Stimulated activated CD8-positive, alpha-beta memory T cell treated with anti-CD3 and anti-CD28 coated beads, Interleukin-12 subunit alpha, Interleukin-12 subunit beta, amount 100 ng/mL, for 4 hours (primary cell): ENCODE data around the gene MAT2A.

ENCODE experiments used
- DNase-seq: peaks from one replicate; pipeline ENCODE4 v3.0.0-alpha.2; 2020; ENCODE audit warnings: low read depth

The MAT2A gene

DNA sequence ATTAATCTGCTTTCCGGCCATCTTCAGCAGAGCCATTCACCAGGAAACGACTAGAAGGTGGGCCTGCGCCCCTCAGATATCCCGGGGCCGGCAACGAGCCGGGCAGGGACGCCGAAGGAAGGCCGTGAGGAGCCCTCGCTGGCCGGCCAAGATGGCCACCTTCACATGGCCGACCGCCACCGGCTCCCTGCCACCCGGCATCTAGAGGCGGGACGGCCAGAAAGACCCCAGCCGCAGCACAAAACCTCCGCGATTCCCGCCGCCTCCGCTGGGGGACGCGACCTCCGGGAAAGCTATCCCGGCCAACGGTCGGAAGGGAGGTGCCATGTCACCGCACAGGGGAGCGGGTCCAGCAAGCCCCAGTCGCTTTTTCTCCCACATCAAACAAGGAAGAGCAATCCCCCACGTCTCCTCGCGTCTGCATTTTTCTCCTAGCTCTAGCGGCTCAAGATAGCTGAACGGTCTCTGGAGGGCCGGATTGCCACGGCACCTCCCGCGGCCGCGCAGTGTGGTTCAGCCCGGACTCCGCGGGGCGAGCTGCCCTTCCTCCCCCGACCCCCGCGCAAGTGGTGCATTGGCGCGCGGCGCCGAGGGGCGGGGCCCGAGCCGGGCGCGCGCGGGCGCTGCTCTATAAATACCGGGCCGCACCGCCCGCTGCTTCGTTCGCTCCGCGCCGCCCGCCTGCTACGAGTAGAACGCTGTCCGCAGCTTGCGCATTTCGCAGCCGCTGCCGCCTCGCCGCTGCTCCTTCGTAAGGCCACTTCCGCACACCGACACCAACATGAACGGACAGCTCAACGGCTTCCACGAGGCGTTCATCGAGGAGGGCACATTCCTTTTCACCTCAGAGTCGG is at the start of gene MAT2A:
MAT2A (plus strand) TSS at position 662 of the 854 bp plus-strand sequence; CDS start at position 782, 120 bp downstream.
- peak; percentile 87 for DNase-seq

- no peak for DNase-seq
These were observed 47.9 kb upstream of the MAT2A start for GRCh38 chr2:85490861-85491755.

GRCh38 chr2:85496436-85496835 is 42.5 kb upstream of the MAT2A start:
- DNase-seq, result no peak

DNA sequence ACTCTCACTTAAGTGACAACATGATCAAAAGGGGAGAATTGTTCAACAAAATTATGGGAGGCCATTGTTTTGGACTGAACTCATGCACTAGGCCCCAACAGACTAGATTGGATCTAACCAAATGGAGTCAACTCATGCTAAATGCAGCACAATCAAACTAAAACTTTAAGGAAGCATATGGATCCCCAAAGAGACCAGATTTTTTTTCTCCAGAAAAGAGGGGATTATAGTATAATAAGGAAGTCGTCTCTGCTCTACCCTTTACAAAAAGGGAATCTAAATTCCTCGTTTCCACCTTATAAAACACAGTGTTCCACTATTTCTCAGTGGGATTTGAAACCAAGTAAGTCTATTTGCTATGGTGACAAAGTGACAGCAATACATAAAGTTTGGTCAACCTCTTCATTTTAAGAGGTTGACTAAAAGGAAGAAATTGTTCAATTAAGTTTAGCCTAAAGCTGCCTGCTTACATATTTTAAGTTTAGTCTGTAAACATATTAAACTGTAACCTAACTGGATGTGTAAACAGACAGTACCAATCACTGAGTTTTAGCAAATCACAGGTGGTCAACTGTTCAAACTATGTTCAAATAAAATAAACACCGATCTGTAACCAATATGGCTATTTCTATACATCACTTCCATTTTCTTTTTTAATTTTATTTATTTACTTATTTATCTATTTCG is 40.9 kb upstream of the MAT2A start:
- DNase-seq, result no peak

- no peak for DNase-seq
These were observed 37.7 kb upstream of the MAT2A start for GRCh38 chr2:85501248-85501647.

- no peak for DNase-seq
These were observed 36.2 kb upstream of the MAT2A start for GRCh38 chr2:85502720-85503119.

DNA sequence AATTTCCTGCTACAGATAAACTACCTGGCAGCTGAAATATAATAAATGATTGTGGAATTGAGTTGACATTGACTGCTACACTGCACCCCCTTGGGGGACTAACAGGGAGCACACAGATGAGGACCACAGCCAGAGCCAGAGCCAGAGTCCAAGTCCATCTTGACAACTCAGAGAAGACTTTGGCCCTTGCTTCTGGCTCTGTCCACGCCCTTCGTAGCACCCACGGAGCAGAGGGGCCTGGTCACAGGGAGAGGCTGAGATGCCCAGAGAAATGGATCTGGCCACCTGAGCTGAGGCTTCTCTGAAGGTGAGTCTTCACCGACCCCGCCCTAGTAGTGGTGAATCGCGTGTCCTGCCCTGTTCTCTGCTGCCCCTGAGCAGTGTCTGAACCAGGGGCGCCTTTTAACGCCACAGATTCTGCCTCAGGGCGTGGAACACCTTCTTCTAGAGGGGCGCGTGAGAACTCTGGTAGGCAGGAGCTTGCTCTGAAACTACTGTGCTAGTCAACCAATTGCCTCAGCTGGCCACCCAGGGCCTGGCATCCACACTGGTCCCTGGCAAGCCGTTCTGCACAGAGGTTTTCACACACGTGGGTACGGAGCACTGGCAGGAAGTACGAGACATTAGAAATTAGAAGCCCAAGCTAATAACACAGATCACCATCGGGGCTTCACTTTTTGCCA is 35.7 kb upstream of the MAT2A start:
- DNase-seq, result no peak

- DNase-seq, result no peak
These were observed 34.9 kb upstream of the MAT2A start for GRCh38 chr2:85503851-85504777.

DNA sequence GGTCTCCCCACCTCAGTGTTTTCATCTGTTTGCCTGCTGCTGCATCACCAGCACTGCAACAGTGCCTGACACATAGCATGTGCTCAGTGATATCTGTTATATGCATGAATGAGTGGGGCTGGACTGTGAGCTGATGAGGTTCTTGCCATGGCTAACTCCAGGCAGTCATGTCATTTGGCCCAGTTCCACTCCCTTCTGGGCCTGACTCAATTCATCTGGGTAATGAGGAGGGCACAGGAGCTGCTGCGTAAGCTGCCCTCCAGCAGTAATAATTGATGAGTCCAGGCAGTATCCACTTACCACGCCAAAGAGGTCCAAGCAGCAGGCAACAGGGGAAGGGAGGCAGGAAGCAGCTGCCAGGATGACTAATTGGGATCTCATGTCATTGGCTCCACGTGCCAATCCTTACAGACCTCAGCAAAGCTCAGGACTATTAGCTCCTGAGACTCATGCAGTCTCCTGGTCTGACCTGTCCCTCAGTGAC is 34.1 kb upstream of the MAT2A start:
- DNase-seq, result no peak

- DNase-seq, result no peak
These were observed 33.3 kb upstream of the MAT2A start for GRCh38 chr2:85505551-85506238.

GRCh38 chr2:85506768-85507181 is 32.2 kb upstream of the MAT2A start:
- no peak for DNase-seq

- DNase-seq, result no peak
These were observed 27.8 kb upstream of the MAT2A start for GRCh38 chr2:85511008-85511811.

DNA sequence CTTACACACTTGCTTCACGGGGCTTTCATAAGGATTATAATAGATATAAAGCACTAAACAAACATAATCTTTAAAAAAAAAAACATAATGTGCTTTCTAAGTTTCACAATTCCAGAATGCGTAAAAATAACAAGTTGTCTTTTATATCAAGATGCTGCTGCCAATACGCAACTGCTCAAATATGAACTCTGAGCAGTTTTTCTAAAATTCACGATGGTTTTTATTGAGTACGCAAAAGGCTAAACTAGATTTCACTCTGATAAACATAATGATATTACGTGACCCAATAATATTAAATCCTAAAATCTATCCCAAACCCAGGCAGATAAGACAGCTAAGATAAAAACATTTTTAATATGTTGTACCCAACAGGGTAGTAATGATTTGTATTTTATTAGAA is 24.6 kb upstream of the MAT2A start:
- no peak for DNase-seq

- no peak for DNase-seq
These were observed 22.1 kb upstream of the MAT2A start for GRCh38 chr2:85516653-85517389.

- DNase-seq, result no peak
These were observed 16.8 kb upstream of the MAT2A start for GRCh38 chr2:85522090-85522647.

- DNase-seq, result no peak
These were observed 15.7 kb upstream of the MAT2A start for GRCh38 chr2:85523062-85523902.

DNA sequence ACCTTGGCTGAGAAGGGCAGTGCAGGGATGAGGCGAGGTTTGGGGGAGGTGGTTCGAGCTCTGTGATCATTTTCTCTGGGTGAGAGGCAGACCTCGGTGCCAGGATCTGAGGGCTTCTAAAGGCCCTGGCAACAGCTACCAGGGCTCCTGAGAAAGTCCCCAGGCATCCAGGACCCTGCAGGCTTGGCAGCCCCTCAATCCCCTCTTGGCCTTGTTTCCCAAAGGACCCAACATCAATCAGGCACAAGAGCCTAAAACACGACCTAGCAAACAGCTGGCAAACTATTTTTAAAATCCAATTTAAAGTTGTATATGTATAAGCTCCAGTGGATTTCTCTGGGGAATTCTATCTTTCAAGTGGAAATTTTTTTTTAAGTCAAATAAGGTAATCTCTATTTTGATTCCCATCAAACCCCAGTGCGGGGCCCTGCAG is 15.0 kb upstream of the MAT2A start:
- no peak for DNase-seq
